ENCODE results near the gene PRDM5.

Gene PRDM5

GRCh38 chr4:120855307-120856001, 67.1 kb downstream of the PRDM5 start:
- no peak for DNase-seq

- no peak for DNase-seq
Measured at GRCh38 chr4:120853161-120853935, 69.2 kb downstream of the PRDM5 start.

DNA sequence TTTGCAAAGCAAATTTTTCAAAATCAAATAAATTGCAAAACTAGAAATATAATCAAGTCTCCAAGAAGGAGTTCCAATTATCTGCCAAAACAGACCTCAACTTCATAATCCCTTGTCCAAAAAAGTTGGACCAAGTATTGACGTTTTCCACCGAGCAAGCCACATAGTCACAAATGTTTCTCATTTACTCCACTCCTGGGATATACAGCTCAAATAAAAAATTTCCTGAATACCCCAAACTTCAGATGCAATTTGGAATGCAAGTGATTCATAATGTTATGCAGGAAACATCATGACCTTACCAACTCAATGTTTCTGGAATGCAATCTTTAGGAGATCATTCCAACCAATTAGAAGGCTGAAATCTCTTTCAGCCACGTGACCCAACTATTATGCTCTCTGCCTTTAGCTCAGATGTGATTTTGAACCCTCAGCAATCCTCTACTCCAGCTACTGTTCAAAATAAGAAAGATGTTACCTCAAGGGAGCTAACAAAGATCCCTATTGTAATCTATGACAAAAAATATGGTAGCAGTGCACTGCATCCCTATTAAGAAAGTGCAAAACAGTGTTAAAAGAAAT, 72.4 kb downstream of the PRDM5 start:
- DNase-seq: no peak

DNA sequence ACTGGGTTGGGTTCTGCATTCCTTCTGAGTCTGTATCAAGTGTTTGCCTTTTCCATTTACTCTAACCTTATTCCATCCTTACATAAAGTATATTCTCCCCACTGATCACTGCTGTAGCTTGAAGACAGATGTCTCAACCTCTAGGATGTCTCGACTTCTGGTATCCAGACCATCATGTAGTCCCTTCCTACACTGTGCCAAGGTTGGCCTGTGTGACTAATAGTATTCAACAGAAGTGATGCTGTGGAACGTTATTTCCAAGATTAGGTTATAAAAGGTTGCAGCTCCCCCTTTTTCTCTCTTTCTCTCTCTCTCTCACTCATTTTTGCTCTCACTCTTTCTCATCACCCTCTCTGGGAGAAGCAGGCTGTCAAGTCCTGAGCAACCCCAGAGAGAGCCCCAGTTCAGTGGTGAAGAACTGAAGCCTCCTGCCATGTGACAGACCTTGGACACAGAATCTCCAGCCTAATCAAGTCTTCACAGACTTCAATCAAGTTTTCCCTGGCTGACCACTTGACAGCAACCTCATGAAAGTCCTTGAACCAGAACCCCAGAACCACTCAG, 75.4 kb downstream of the PRDM5 start:
- no peak for DNase-seq

GRCh38 chr4:120844528-120844921, 78.0 kb downstream of the PRDM5 start:
- no peak for DNase-seq

DNA sequence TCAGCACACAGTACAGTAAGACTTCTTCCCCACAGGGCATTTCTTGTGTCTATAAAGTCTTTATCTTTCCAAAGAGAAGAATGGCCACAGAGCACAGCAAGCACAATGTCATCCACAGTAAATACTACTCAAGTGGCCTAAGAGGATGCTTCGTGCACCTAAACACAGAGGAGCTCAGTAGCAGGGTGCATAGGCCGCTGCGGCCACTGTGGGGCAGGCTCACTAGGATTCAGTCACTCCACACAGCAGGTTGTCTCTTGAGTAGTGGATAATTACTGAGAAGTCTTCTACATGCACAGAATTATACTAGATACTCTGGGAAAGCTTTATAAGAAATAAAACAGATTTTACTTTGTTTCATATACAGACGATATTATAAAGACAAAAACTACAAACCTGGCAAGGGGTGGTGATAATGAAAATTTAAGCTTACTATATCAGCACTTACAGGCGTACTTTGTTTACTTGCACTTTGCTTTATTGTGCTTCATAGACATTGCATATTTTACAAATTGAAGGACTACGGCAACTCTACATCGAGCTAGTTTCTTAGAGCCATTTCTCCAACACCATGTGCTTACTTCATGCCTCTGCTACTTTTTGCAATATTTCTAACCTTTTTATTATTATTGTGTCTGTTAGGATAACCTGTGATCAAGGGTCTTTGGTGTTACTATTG, 78.5 kb downstream of the PRDM5 start:
- DNase-seq: no peak

DNA sequence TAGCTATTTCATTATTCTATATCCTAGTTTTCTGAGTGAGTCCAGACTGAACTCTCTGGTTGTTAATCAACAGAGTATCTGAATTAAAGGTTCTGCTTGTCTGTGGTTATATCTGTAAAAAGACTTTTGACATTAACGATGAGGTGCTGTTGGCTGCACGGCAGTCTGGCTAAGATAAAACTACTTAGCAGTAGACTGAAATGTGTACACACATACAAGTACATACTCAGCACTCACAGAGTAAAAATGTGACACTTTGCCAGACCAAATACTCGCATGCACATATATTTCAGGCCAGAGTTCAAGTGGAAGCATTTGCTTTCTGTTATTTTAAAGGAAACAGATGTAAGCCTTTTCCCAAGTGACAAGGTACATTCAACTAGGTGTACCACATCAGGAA, 80.5 kb downstream of the PRDM5 start:
- DNase-seq: no peak

DNA sequence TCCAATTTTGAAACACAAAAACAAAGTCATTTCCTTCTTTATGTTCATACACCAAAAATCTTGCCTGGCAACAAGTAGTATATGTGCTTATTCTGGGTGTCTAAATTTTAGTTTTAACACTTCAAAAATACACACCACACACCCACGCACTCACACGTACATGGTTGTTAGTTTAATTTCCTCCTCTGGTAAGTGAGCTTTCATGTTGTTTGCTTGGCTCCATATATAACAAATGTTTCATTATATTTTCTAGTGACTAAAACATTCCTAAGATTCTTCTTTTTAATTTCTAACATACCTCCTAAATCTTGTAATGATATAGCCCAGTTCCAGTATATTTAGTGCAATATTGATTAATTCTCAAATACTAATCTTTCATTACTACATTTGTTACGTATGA, 80.9 kb downstream of the PRDM5 start:
- no peak for DNase-seq

GRCh38 chr4:120839974-120840751, 82.4 kb downstream of the PRDM5 start:
- DNase-seq: no peak

GRCh38 chr4:120839334-120839973, 83.1 kb downstream of the PRDM5 start:
- DNase-seq: no peak

DNA sequence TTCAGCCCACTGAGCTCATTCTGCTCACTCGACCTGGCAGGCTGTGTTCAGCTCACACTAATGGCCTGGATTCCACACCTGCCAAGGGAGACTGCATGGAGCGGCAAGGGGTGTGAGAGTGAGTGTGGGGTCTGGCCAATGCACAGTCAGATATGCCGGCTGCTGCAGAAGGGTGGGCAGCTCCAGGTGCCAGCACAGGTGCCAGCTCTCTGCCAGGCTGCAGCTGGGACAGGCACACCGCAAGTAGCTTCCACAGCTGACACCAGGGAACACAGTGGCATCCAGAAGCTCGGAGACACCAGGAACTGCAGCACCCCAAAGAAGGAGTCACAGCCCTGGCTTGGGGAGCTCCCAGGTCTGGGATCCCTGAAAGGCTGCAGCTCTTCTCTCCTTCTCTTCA, 83.7 kb downstream of the PRDM5 start:
- DNase-seq: no peak

GRCh38 chr4:120837656-120838055, 84.9 kb downstream of the PRDM5 start:
- DNase-seq: no peak

- DNase-seq: no peak
Measured at GRCh38 chr4:120835342-120835741, 87.2 kb downstream of the PRDM5 start.

GRCh38 chr4:120830204-120830603, 92.3 kb downstream of the PRDM5 start:
- no peak for DNase-seq

GRCh38 chr4:120829113-120829831, 93.3 kb downstream of the PRDM5 start:
- no peak for DNase-seq

GRCh38 chr4:120826853-120827252, 95.7 kb downstream of the PRDM5 start:
- no peak for DNase-seq

- no peak for DNase-seq
Measured at GRCh38 chr4:120826449-120826848, 96.1 kb downstream of the PRDM5 start.

- DNase-seq: no peak
Measured at GRCh38 chr4:120824946-120825345, 97.6 kb downstream of the PRDM5 start.

GRCh38 chr4:120821977-120822376, 100.5 kb downstream of the PRDM5 start:
- no peak for DNase-seq

DNA sequence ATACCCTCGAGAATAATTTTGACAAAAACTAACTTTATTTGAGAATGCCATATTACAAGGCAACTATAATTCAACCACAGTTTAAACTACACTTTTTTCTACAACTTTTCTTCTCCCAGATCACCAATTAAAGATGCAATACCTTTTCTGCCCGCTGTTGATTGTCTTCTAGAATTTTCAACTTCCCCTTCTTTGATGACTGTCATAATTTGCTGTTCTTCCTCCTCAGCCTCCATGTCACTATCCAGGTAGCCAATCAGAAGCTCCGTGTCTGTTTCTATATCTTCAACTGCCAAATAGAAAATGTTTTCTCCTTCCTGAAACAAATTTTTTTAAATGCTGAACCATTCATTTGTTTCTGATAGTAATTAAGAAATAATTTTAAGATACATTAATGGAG, 101.5 kb downstream of the PRDM5 start:
- DNase-seq: no peak
